ENCODE measurements around the gene SUFU.

- TF ChIP-seq CTCF (IDR thresholded peaks at IDR 0.05) (no peak), POLR2A (IDR thresholded peaks at IDR 0.05) (no peak)
These were observed 77.6 kb downstream of the SUFU start for GRCh38 chr10:102581401-102581800.

Measured in vagina (tissue), 2 donors.